IPS-20b (cell line): ENCODE data around the gene TNFSF15.
"Not testable (repeated sequence)": the region's sequence is repeated elsewhere in the genome, so short reads cannot be mapped to it uniquely, and the experiment has no call there.

ENCODE experiments used
- H3K27ac ChIP-seq: one replicate; pipeline ENCODE4 v1.5.1; 2013; ENCODE audit warnings: low read length
- H3K27me3 ChIP-seq: 2 replicates; pipeline ENCODE4 v1.6.1; 2013; ENCODE audit warnings: mild to moderate bottlenecking, low read length, inconsistent platforms; ENCODE audit not compliant: insufficient read depth
- H3K36me3 ChIP-seq: 2 replicates; pipeline ENCODE4 v1.6.1; 2013; ENCODE audit warnings: low read depth, mild to moderate bottlenecking, inconsistent platforms, low read length, moderate library complexity; ENCODE audit not compliant: insufficient read depth
- H3K4me1 ChIP-seq: 2 replicates; pipeline ENCODE4 v1.6.1; 2013; ENCODE audit warnings: mild to moderate bottlenecking, control low read depth, inconsistent platforms, low read length, moderate library complexity; ENCODE audit not compliant: insufficient read depth
- H3K4me3 ChIP-seq: 2 replicates; pipeline ENCODE4 v1.5.1; 2013; ENCODE audit warnings: mild to moderate bottlenecking, low read length, inconsistent platforms
- H3K9ac ChIP-seq: 2 replicates; pipeline ENCODE4 v1.6.1; 2013; ENCODE audit warnings: low read depth, mild to moderate bottlenecking, inconsistent platforms, low read length, moderate library complexity
- H3K9me3 ChIP-seq: 2 replicates; pipeline ENCODE4 v1.6.1; 2013; ENCODE audit warnings: mild to moderate bottlenecking, low read depth, low read length, inconsistent platforms; ENCODE audit not compliant: insufficient read depth

TNFSF15 gene

DNA sequence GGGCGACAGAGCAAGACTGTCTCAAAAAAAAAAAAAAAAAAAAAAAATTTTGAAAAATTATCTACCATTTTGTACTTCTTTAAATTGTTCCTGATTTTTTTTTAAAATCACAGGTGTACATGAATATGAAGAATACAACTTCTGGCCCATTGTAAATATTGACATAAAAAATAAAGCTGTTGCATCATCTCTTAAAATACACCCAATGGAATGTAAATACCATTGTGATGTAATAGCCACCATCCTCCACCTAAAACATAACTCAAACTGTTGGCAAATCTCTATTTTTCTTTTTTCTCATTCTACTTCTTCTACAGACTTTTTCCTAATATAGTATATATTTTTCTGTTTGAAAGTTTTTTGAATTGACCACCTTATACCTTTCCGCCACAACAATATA is 62.9 kb downstream of the TNFSF15 start:
- Histone ChIP-seq H3K9me3 (no peaks in the 10 kb centered on the region), H3K27ac (no peak overlapping the region), H3K4me3 (no peak overlapping the region), H3K4me1 (no peaks in the 10 kb centered on the region), H3K9ac (no peak overlapping the region), H3K36me3 (no peaks in the 10 kb centered on the region), H3K27me3 (no peaks in the 10 kb centered on the region)

GRCh38 chr9:114741521-114741920 is 64.3 kb downstream of the TNFSF15 start:
- not testable (repeated sequence) for H3K4me3 ChIP-seq, H3K27ac ChIP-seq, H3K27me3 ChIP-seq, H3K9ac ChIP-seq, H3K36me3 ChIP-seq, H3K4me1 ChIP-seq, H3K9me3 ChIP-seq

DNA sequence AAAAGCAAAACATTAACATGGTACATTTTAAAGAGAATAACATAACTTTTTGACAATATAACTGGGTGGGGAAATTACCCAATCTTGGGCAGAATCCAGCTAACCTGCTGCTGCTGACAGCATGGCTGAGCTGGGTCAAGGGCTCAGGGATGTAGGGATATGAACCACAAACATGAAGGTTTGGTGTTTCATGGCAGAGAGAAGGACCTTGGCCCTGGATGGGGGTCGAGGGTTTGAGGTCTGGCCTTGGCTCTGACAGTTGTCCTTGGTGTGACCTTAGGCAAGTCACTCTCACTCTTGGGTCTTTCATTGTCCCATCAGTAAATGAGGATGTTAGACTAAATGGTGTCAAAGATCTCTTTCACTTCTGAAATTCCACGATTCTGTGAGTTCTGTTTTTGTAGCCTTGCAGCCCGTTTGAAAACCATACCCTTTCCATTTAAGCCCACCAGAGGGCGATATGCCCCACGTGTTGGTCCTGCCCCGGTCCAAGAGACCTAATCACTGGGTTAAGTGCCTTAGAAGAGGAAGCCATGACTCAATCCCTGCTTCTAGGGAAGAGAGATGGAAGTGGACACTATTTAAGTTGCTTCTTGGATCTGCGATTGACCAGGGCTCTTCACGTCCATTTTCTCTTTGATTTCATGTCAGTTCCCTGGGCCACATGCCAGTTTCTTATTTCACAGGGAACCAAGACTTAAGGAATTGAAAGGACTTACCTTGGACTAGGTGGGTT is 67.1 kb downstream of the TNFSF15 start:
- no peak overlapping the region for H3K4me3 ChIP-seq
- H3K36me3 ChIP-seq: no peaks in the 10 kb centered on the region
- no peaks in the 10 kb centered on the region for H3K27me3 ChIP-seq
- no peaks in the 10 kb centered on the region for H3K9me3 ChIP-seq
- no peaks in the 10 kb centered on the region for H3K4me1 ChIP-seq
- H3K9ac ChIP-seq: no peak overlapping the region
- no peak overlapping the region for H3K27ac ChIP-seq

DNA sequence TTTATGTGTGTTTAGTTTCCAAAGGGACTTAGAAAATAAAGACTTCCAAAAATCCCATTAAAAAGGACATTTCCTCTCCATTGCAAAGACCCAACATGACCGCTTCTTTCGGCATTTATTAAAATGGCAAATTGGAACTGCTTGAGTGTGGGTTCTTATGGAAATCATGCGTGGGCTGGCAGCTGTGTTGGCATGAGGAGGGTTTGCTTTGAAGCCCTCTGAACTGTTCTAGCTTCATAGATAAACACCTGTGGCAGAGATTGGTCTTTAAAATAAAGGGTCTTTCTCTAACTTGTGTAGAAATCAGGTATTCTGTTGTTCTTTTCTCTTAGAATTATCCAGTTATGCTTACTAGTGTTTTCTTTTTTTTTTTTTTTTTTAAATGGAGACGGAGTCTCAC is 68.0 kb downstream of the TNFSF15 start:
- Histone ChIP-seq H3K9ac (no peak overlapping the region), H3K36me3 (no peaks in the 10 kb centered on the region), H3K9me3 (no peaks in the 10 kb centered on the region), H3K27ac (no peak overlapping the region), H3K4me3 (no peak overlapping the region), H3K4me1 (no peaks in the 10 kb centered on the region), H3K27me3 (no peaks in the 10 kb centered on the region)

DNA sequence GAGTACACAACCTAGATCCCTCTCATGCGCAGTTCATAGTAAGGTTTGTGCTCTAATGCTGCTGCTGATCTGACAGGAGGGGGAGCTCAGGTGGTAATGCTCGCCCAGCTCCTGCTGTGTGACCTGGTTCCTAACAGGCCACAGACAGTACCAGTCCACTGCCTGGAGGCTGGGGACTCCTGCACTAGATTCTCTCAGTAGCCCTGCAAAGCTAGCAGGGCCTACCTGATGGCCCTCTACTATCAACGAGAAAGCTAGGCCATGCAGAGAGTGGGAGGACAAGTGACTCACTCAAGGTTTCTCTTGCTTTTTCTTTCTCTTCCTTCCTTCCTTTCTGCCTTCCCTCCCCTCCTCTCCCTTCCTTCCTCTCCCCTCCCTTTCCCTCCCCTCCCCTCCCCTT is 68.7 kb downstream of the TNFSF15 start:
- Histone ChIP-seq H3K4me1 (no peaks in the 10 kb centered on the region), H3K27me3 (no peaks in the 10 kb centered on the region), H3K9me3 (no peaks in the 10 kb centered on the region), H3K4me3 (no peak overlapping the region), H3K27ac (no peak overlapping the region), H3K9ac (no peak overlapping the region), H3K36me3 (no peaks in the 10 kb centered on the region)

GRCh38 chr9:114735704-114736103 is 70.1 kb downstream of the TNFSF15 start:
- H3K36me3 ChIP-seq: no peaks in the 10 kb centered on the region
- no peak overlapping the region for H3K9ac ChIP-seq
- H3K4me3 ChIP-seq: no peak overlapping the region
- H3K27me3 ChIP-seq: no peaks in the 10 kb centered on the region
- H3K4me1 ChIP-seq: no peaks in the 10 kb centered on the region
- no peaks in the 10 kb centered on the region for H3K9me3 ChIP-seq
- H3K27ac ChIP-seq: no peak overlapping the region

DNA sequence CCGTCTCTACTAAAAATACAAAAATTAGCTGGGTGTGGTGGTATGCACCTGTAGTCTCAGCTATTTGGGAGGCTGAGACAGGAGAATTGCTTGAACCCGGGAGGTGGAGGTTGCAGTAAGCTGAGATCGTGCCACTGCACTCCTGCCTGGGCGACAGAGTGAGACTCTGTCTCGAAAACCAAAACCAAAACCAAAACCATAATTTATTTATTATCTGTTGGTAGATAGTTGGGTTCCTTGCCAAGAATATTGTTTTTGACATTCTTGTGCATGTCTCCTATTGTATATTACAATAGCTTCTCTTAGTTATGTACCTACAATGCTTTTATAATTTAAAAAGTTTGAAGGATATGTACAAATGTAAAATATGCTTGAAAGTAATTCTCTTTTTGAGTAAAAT is 70.7 kb downstream of the TNFSF15 start:
- not testable (repeated sequence) for H3K4me1 ChIP-seq

More for the DNA sequence above, 70.7 kb downstream of the TNFSF15 start:
- H3K27ac ChIP-seq, H3K27me3 ChIP-seq, H3K4me3 ChIP-seq, H3K9ac ChIP-seq, H3K9me3 ChIP-seq, H3K36me3 ChIP-seq: not testable (repeated sequence)
